ENCODE measurements around the gene SLC39A9. TPM values are rescaled to one million over a fixed set of nuclear protein-coding genes. Genes with fewer than 3 reads are reported as not detected.
"Not testable (repeated sequence)": the region's sequence is repeated elsewhere in the genome, so short reads cannot be mapped to it uniquely, and the experiment has no call there.

Gene SLC39A9
- total and polyA plus RNA-seq, 9 donors = 15.9 to 54.5 (median 40.4) TPM

DNA sequence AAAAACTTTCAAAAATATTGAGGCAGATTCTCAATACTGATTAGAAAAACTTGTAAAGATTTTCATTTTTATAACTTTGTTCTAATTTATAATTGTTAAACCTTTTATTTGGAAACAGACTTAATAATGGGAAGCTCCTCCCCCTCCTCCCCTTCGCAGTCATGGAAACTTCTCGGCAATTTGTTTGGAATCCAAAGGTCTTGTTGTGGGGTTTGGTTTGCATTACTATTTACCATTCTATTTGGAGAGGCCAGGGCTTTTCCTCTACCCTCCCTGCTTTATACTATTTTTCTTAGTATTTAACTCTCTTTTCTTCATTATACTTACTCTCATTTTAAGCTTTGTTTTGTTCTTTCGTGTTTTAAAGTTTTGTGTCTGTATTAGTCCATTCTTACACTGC, 6.0 kb downstream of the SLC39A9 start:
- WGBS, 3 donors = 92 to 94% (median 92%) methylated on average over 3 of the region's 3 CpGs
- H3K27ac ChIP-seq = no peak overlapping the region
- intact Hi-C loops (cut with DNase I) = no loop called here
- no peaks in the 10 kb centered on the region for H3K36me3 ChIP-seq
- no peaks in the 10 kb centered on the region for H3K27me3 ChIP-seq
- DNase-seq = no peak
- no peak overlapping the region for H3K4me3 ChIP-seq
- peaks cover 12% of the 10 kb centered on the region for H3K4me1 ChIP-seq (ENCODE audit: insufficient read depth)
- no peaks in the 10 kb centered on the region for H3K9me3 ChIP-seq
- TF ChIP-seq EP300 (IDR thresholded peaks at IDR 0.05) (no peak), POLR2A (IDR thresholded peaks at IDR 0.05) (no peak)

DNA sequence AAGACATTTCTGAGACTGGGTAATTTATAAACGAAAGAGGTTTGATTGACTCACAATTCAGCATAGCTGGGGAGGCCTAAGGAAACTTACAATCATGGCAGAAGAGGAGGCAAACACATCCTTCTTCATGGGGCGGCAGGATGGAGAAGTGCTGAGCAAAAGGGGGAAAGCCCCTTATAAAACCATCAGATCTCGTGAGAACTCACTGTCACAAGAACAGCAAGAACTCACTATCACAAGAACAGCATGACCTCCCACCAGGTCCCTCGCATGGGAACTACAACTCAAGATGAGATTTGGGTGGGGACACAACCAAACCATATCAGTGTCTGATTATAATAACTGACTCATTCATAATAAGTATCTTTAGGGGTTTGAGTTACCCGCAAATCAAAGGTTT, 6.4 kb downstream of the SLC39A9 start:
- no peaks in the 10 kb centered on the region for H3K36me3 ChIP-seq
- TF ChIP-seq EP300 (IDR thresholded peaks at IDR 0.05) (no peak), POLR2A (IDR thresholded peaks at IDR 0.05) (no peak)
- TF ChIP-seq, protein P1, sequence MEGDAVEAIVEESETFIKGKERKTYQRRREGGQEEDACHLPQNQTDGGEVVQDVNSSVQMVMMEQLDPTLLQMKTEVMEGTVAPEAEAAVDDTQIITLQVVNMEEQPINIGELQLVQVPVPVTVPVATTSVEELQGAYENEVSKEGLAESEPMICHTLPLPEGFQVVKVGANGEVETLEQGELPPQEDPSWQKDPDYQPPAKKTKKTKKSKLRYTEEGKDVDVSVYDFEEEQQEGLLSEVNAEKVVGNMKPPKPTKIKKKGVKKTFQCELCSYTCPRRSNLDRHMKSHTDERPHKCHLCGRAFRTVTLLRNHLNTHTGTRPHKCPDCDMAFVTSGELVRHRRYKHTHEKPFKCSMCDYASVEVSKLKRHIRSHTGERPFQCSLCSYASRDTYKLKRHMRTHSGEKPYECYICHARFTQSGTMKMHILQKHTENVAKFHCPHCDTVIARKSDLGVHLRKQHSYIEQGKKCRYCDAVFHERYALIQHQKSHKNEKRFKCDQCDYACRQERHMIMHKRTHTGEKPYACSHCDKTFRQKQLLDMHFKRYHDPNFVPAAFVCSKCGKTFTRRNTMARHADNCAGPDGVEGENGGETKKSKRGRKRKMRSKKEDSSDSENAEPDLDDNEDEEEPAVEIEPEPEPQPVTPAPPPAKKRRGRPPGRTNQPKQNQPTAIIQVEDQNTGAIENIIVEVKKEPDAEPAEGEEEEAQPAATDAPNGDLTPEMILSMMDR (IDR thresholded peaks at IDR 0.05) = no peak
- H3K27ac ChIP-seq = no peak overlapping the region
- H3K4me3 ChIP-seq = no peak overlapping the region
- H3K4me1 ChIP-seq (ENCODE audit: insufficient read depth) = peaks cover 8% of the 10 kb centered on the region
- DNase-seq = no peak
- intact Hi-C loops (cut with DNase I) = no loop called here
- H3K27me3 ChIP-seq = no peaks in the 10 kb centered on the region
- 93 to 97% (median 94%) methylated on average over 5 of the region's 5 CpGs for WGBS, 3 donors
- H3K9me3 ChIP-seq = no peaks in the 10 kb centered on the region

DNA sequence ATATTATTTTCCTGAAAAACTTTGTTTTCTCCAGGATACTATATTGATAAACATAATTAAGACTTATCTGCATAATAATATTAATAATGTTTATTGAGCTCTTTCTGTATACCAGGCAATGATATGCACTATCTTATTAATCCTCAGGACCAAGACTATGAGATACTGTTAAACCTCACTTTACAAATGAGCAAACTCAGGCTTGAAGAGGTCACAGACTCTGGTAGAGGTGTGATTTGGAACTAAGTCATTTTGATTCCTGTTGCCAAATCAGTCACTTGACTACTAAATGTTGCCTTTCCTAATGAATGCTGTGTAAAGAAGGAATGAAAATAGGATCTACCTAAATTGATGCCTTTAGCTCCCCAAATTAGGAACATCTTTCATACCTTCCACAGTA, 7.3 kb downstream of the SLC39A9 start:
- Histone ChIP-seq H3K27ac (no peak overlapping the region), H3K36me3 (no peaks in the 10 kb centered on the region), H3K9me3 (no peaks in the 10 kb centered on the region), H3K4me3 (no peak overlapping the region), H3K27me3 (no peaks in the 10 kb centered on the region), H3K4me1 (ENCODE audit: insufficient read depth) (peaks cover 4% of the 10 kb centered on the region)
- no peak for TF ChIP-seq POLR2A (IDR thresholded peaks at IDR 0.05)
- TF ChIP-seq, protein P1 (IDR thresholded peaks at IDR 0.05) = no peak
- TF ChIP-seq EP300 (IDR thresholded peaks at IDR 0.05) = no peak
- no peak for DNase-seq
- intact Hi-C loops (cut with DNase I) = no loop called here

DNA sequence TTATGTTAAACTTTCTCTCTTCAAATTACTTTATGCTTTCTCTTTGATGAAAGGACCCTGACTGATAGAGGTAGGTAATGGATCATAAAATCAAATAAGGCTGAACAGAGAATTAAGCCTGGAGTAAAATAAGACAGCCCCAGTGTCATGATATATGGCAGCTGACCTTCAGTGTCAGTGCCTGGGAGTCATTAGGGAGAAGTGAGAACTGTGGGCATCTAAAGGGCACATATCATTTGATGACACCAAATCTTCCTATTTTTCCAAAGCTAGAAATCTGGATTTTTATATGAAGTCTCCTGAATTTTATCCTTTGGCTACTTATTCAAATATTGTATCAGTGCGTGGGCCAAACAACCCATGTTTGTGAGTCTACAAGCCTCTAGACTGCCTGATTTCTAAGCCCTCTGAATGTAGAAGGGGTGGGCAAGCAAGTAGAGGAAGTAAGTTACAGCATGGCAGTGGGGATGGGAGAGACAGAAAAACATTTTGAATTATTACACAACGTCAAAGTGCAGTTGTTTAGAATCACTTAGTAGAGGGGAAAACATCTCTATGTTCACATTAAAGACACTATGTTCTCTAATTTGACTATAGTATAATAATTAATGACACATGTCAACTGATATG, 10.0 kb downstream of the SLC39A9 start:
- WGBS, 3 donors = 66 to 75% (median 68%) methylated on average over 2 of the region's 2 CpGs
- DNase-seq = no peak
- Histone ChIP-seq H3K27me3 (no peaks in the 10 kb centered on the region), H3K9me3 (no peaks in the 10 kb centered on the region), H3K36me3 (no peaks in the 10 kb centered on the region), H3K4me1 (ENCODE audit: insufficient read depth) (peaks cover 1% of the 10 kb centered on the region), H3K27ac (no peak overlapping the region), H3K4me3 (no peak overlapping the region)
- intact Hi-C loops (cut with DNase I) = no loop called here
- TF ChIP-seq POLR2A (IDR thresholded peaks at IDR 0.05) (no peak), EP300 (IDR thresholded peaks at IDR 0.05) (no peak)
- TF ChIP-seq, protein P1 (IDR thresholded peaks at IDR 0.05) = no peak

DNA sequence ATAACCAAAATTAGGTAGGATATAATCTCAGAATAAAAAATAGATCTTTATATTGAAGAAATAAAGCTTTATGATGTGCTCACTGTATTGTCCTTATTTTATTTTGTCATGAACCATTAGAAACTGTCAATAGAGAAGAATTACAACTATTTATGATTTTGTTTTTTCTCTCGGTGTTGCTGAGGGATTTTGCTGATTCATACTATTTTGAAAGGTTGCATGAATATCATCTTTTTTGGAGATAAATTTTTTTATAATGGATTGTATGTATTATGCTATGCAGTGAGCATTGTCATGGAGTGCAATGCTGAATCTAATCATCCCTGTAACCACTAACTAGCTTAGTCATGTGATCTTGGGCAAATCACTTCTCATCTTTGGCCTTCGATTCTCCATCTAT, 15.0 kb downstream of the SLC39A9 start:
- H3K4me3 ChIP-seq = no peak overlapping the region
- intact Hi-C loops (cut with DNase I) = no loop called here
- TF ChIP-seq EP300 (IDR thresholded peaks at IDR 0.05) (no peak), POLR2A (IDR thresholded peaks at IDR 0.05) (no peak)
- TF ChIP-seq, protein P1 (IDR thresholded peaks at IDR 0.05) = no peak
- WGBS, 3 donors = 73 to 80% (median 74%) methylated on average over 2 of the region's 2 CpGs
- peaks cover 1% of the 10 kb centered on the region for H3K4me1 ChIP-seq (ENCODE audit: insufficient read depth)
- H3K27me3 ChIP-seq = no peaks in the 10 kb centered on the region
- no peaks in the 10 kb centered on the region for H3K9me3 ChIP-seq
- no peak overlapping the region for H3K27ac ChIP-seq
- DNase-seq = no peak
- H3K36me3 ChIP-seq = no peaks in the 10 kb centered on the region

DNA sequence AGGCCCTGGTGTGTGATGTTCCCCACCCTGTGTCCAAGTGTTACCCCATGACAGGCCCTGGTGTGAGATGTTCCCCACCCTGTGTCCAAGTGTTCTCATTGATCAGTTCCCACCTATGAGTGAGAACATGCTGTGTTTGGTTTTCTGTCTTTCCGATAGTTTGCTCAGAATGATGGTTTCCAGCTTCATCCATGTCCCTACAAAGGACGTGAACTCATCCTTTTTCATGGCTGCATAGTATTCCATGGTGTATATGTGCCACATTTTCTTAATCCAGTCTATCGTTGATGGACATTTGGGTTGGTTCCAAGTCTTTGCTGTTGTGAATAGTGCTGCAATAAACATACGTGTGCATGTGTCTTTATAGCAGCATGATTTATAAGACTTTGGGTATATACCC, 17.6 kb downstream of the SLC39A9 start:
- intact Hi-C loops (cut with DNase I); H3K27ac ChIP-seq; H3K9me3 ChIP-seq; DNase-seq; H3K4me3 ChIP-seq; H3K4me1 ChIP-seq (ENCODE audit: insufficient read depth); H3K27me3 ChIP-seq; H3K36me3 ChIP-seq: not testable (repeated sequence)
- 91 to 98% (median 94%) methylated on average over 4 of the region's 4 CpGs for WGBS, 3 donors
